GM12865 (cell line): ENCODE measurements around the gene C5orf46.
"Not testable (repeated sequence)": the region's sequence is repeated elsewhere in the genome, so short reads cannot be mapped to it uniquely, and the experiment has no call there.

Experiments used
- DNase-seq: peaks from one replicate; pipeline ENCODE4 v3.0.0; 2010; ENCODE audit warnings: low read depth
- H3K4me3 ChIP-seq: 2 replicates; pipeline ENCODE4 v1.5.1; 2011; ENCODE audit warnings: mild to moderate bottlenecking, low read depth, low read length, control low read depth
- CTCF ChIP-seq: IDR thresholded peaks from 2 replicates; pipeline ENCODE4 v1.5.1; 2011; ENCODE audit warnings: low read length, control low read depth, low read depth, inconsistent platforms; ENCODE audit not compliant: insufficient read depth; ENCODE audit errors: missing control alignments

C5orf46 gene

GRCh38 chr5:147879784-147880183 lies 26.6 kb downstream of the C5orf46 start:
- TF ChIP-seq CTCF, result no peak
- no peak for DNase-seq

GRCh38 chr5:147878066-147878759 lies 28.1 kb downstream of the C5orf46 start, which contains the start of gene SCGB3A2:
Gene SCGB3A2, plus strand, starts transcription at chr5:147878711. Its CDS starts 93 bp downstream, at chr5:147878804.
- no peak within 1 kb of the TSS for H3K4me3 ChIP-seq
- DNase-seq, result no peak
- TF ChIP-seq CTCF, result no peak

More at GRCh38 chr5:147879784-147880183, 26.6 kb downstream of the C5orf46 start:
- H3K4me3 ChIP-seq, result no peak overlapping the region

- no peak for DNase-seq
Measured at GRCh38 chr5:147876626-147877025, 29.7 kb downstream of the C5orf46 start.

GRCh38 chr5:147876141-147876540 lies 30.2 kb downstream of the C5orf46 start:
- no peak overlapping the region for H3K4me3 ChIP-seq
- DNase-seq, result no peak
- no peak for TF ChIP-seq CTCF

More at GRCh38 chr5:147876626-147877025, 29.7 kb downstream of the C5orf46 start:
- no peak overlapping the region for H3K4me3 ChIP-seq
- TF ChIP-seq CTCF, result no peak

- DNase-seq, result no peak
- H3K4me3 ChIP-seq, result no peak overlapping the region
- TF ChIP-seq CTCF, result no peak
Measured at GRCh38 chr5:147874910-147875367, 31.4 kb downstream of the C5orf46 start.

- H3K4me3 ChIP-seq, DNase-seq: not testable (repeated sequence)
Measured at GRCh38 chr5:147874118-147874875, 32.0 kb downstream of the C5orf46 start.

- not testable (repeated sequence) for H3K4me3 ChIP-seq, DNase-seq
Measured at GRCh38 chr5:147872744-147873435, 33.4 kb downstream of the C5orf46 start.

- not testable (repeated sequence) for H3K4me3 ChIP-seq, DNase-seq
Measured at GRCh38 chr5:147871980-147872549, 34.3 kb downstream of the C5orf46 start.

GRCh38 chr5:147869892-147870291 lies 36.4 kb downstream of the C5orf46 start:
- H3K4me3 ChIP-seq, DNase-seq: not testable (repeated sequence)
